ENCODE measurements around the gene DHX40.
"Not testable (repeated sequence)": the region's sequence is repeated elsewhere in the genome, so short reads cannot be mapped to it uniquely, and the experiment has no call there.

Gene DHX40

DNA sequence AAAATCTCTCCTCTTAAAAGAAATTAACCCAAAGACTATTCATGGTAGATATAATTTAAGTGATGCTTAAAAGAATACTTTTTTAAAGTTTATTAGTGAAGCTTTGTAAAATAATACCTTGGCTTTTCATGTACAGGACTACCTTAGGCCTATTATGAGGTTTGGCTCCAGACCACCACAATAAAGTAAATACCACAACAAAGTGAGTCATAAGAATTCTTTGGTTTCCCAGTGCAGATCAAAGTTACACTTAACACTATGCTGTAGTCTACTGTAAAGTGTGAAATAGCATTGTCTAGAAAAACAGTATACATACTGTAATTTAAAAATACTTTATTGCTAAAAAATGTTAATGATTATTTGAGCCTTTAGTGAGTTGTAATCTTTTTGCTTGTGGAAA is 85.9 kb downstream of the DHX40 start:
- no peak for TF ChIP-seq CTCF (conservative IDR thresholded peaks at IDR 0.05; ENCODE audit: low read depth, low read length)
- no peak overlapping the region for H3K27ac ChIP-seq
- 0 out of 2 replicates have a peak, but pooled peaks cover 9% of the 10 kb centered on the region for H4K20me1 ChIP-seq (ENCODE audit: insufficient read depth)
- H3K79me2 ChIP-seq (ENCODE audit: insufficient read depth, low read depth) = peaks cover 57% of the 10 kb centered on the region; the same call in 1 of the 2 replicates
- H3K27me3 ChIP-seq (ENCODE audit: insufficient read depth, low read depth) = no peaks in the 10 kb centered on the region
- no peak overlapping the region for H3K4me2 ChIP-seq
- H3K4me3 ChIP-seq (IDR thresholded peaks at IDR 0.05; ENCODE audit: insufficient read depth, low read depth, low read length) = no peak overlapping the region
- H3K9ac ChIP-seq = no peak overlapping the region
- H2AFZ ChIP-seq (ENCODE audit: low read depth) = no peak overlapping the region
- peaks cover 25% of the 10 kb centered on the region; the same call in 1 of the 2 replicates for H3K36me3 ChIP-seq (ENCODE audit: insufficient read depth)
- H3K4me1 ChIP-seq (ENCODE audit: low read depth, poor library complexity, severe bottlenecking) = no peaks in the 10 kb centered on the region

- peaks cover 25% of the 10 kb centered on the region; the same call in 1 of the 2 replicates for H3K36me3 ChIP-seq (ENCODE audit: insufficient read depth)
- no peak overlapping the region for H3K27ac ChIP-seq
Observed at GRCh38 chr17:59652119-59652518, 86.7 kb downstream of the DHX40 start.

DNA sequence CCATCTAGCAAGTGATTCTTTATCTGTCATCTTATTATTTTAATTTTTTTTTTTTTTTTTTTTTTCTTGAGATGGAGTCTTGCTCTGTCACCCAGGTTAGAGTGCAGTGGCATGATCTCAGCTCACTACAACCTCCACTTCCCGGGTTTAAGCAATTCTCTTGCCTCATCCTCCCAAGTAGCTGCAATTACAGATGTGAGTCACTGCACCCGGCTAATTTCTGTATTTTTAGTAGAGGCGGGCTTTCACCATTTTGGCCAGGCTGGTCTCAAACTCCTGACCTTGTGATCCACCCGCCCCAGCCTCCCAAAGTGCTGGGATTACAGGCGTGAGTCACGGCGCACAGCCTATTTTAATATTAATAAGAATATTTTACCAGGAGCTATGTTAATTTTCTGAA is 91.2 kb downstream of the DHX40 start:
- H3K27ac ChIP-seq; H3K27me3 ChIP-seq (ENCODE audit: insufficient read depth, low read depth); H3K9ac ChIP-seq; H3K4me1 ChIP-seq (ENCODE audit: low read depth, poor library complexity, severe bottlenecking); H2AFZ ChIP-seq (ENCODE audit: low read depth); H4K20me1 ChIP-seq (ENCODE audit: insufficient read depth); H3K4me3 ChIP-seq (IDR thresholded peaks at IDR 0.05; ENCODE audit: insufficient read depth, low read depth, low read length); H3K4me2 ChIP-seq: not testable (repeated sequence)
- Histone ChIP-seq H3K36me3 (ENCODE audit: insufficient read depth) (peaks cover 11% of the 10 kb centered on the region; the same call in 1 of the 2 replicates), H3K79me2 (ENCODE audit: insufficient read depth, low read depth) (peaks cover 21% of the 10 kb centered on the region; the same call in 1 of the 2 replicates)

More at GRCh38 chr17:59652119-59652518, 86.7 kb downstream of the DHX40 start:
- H3K27me3 ChIP-seq (ENCODE audit: insufficient read depth, low read depth) = no peaks in the 10 kb centered on the region
- no peaks in the 10 kb centered on the region for H3K4me1 ChIP-seq (ENCODE audit: low read depth, poor library complexity, severe bottlenecking)
- no peak overlapping the region for H3K9ac ChIP-seq
- 0 out of 2 replicates have a peak, but pooled peaks cover 3% of the 10 kb centered on the region for H4K20me1 ChIP-seq (ENCODE audit: insufficient read depth)
- no peak overlapping the region for H3K4me3 ChIP-seq (IDR thresholded peaks at IDR 0.05; ENCODE audit: insufficient read depth, low read depth, low read length)
- peaks cover 51% of the 10 kb centered on the region; the same call in 1 of the 2 replicates for H3K79me2 ChIP-seq (ENCODE audit: insufficient read depth, low read depth)
- TF ChIP-seq CTCF (conservative IDR thresholded peaks at IDR 0.05; ENCODE audit: low read depth, low read length) = no peak
- H2AFZ ChIP-seq (ENCODE audit: low read depth) = no peak overlapping the region
- no peak overlapping the region for H3K4me2 ChIP-seq

Data from KMS-11 (cell line).